Parathyroid adenoma (tissue), 2 donors: Measurements from ENCODE around the gene IL6R.

ENCODE experiments used
- H2AFZ ChIP-seq: fragments of 300-600 bp; sonication (generic); one replicate; pipeline ENCODE4 v1.7.0; 2017; ENCODE audit warnings: antibody characterized with exemption, mild to moderate bottlenecking
- H3K27ac ChIP-seq: fragments of 300-600 bp; sonication (generic); one replicate; pipeline ENCODE4 v1.7.0; 2017
- H3K27me3 ChIP-seq: fragments of 300-600 bp; sonication (generic); one replicate; pipeline ENCODE4 v1.7.0; 2017; ENCODE audit warnings: low read length; ENCODE audit not compliant: control insufficient read depth, insufficient read depth
- H3K36me3 ChIP-seq: fragments of 300-600 bp; sonication (generic); one replicate; pipeline ENCODE4 v1.7.0; 2017; ENCODE audit warnings: low read length; ENCODE audit not compliant: control insufficient read depth, insufficient read depth
- H3K4me1 ChIP-seq: fragments of 300-600 bp; sonication (generic); one replicate; pipeline ENCODE4 v1.7.0; 2017; ENCODE audit warnings: control low read depth
- H3K4me2 ChIP-seq: fragments of 300-600 bp; sonication (generic); one replicate; pipeline ENCODE4 v1.7.0; 2017; ENCODE audit warnings: low read length
- H3K4me3 ChIP-seq: fragments of 300-600 bp; sonication (generic); one replicate; pipeline ENCODE4 v1.7.0; 2017; ENCODE audit warnings: low read depth, low read length
- H3K79me2 ChIP-seq: fragments of 300-600 bp; sonication (generic); one replicate; pipeline ENCODE4 v1.7.0; 2017; ENCODE audit warnings: control low read depth
- H3K9ac ChIP-seq: fragments of 300-600 bp; sonication (generic); one replicate; pipeline ENCODE4 v1.7.0; 2017; ENCODE audit warnings: mild to moderate bottlenecking
- H3K9me3 ChIP-seq: fragments of 300-600 bp; sonication (generic); one replicate; pipeline ENCODE4 v1.7.0; 2017; ENCODE audit warnings: low read length; ENCODE audit not compliant: control insufficient read depth
- CTCF ChIP-seq: fragments of 300-600 bp; sonication (generic); IDR thresholded peaks from one replicate; pipeline ENCODE4 v1.7.0; 2017; ENCODE audit warnings: antibody characterized with exemption, mild to moderate bottlenecking
- donor health status: primary hyperparathyroidism.

The IL6R gene

GRCh38 chr1:154429118-154429517 lies 24.0 kb downstream of the IL6R start:
- H3K9ac ChIP-seq, result no peak overlapping the region
- H3K27me3 ChIP-seq, result no peaks in the 10 kb centered on the region
- H3K79me2 ChIP-seq, result no peaks in the 10 kb centered on the region
- TF ChIP-seq CTCF, result no peak
- H3K36me3 ChIP-seq, result no peaks in the 10 kb centered on the region
- no peaks in the 10 kb centered on the region for H3K9me3 ChIP-seq
- no peak overlapping the region for H3K4me2 ChIP-seq
- H3K27ac ChIP-seq, result no peak overlapping the region
- H2AFZ ChIP-seq, result no peak overlapping the region
- no peaks in the 10 kb centered on the region for H3K4me1 ChIP-seq
- H3K4me3 ChIP-seq, result no peak overlapping the region

GRCh38 chr1:154429841-154430611 lies 24.9 kb downstream of the IL6R start:
- TF ChIP-seq CTCF, result no peak
- no peaks in the 10 kb centered on the region for H3K79me2 ChIP-seq

GRCh38 chr1:154430903-154431302 lies 25.8 kb downstream of the IL6R start:
- H3K27me3 ChIP-seq, result no peaks in the 10 kb centered on the region
- no peaks in the 10 kb centered on the region for H3K9me3 ChIP-seq
- no peaks in the 10 kb centered on the region for H3K79me2 ChIP-seq
- no peak overlapping the region for H3K9ac ChIP-seq
- no peak for TF ChIP-seq CTCF
- H3K4me1 ChIP-seq, result no peaks in the 10 kb centered on the region
- no peak overlapping the region for H3K27ac ChIP-seq
- no peaks in the 10 kb centered on the region for H3K36me3 ChIP-seq
- H2AFZ ChIP-seq, result no peak overlapping the region
- H3K4me2 ChIP-seq, result no peak overlapping the region
- H3K4me3 ChIP-seq, result no peak overlapping the region

More at GRCh38 chr1:154429841-154430611, 24.9 kb downstream of the IL6R start:
- H3K27me3 ChIP-seq, result no peaks in the 10 kb centered on the region
- no peaks in the 10 kb centered on the region for H3K36me3 ChIP-seq
- no peak overlapping the region for H3K9ac ChIP-seq
- no peak overlapping the region for H3K4me3 ChIP-seq
- no peaks in the 10 kb centered on the region for H3K9me3 ChIP-seq
- H3K4me2 ChIP-seq, result no peak overlapping the region
- no peaks in the 10 kb centered on the region for H3K4me1 ChIP-seq
- no peak overlapping the region for H2AFZ ChIP-seq
- no peak overlapping the region for H3K27ac ChIP-seq

- no peak overlapping the region for H3K27ac ChIP-seq
- no peak overlapping the region for H3K4me2 ChIP-seq
- H3K79me2 ChIP-seq, result no peaks in the 10 kb centered on the region
- no peak for TF ChIP-seq CTCF
- no peak overlapping the region for H2AFZ ChIP-seq
- no peak overlapping the region for H3K9ac ChIP-seq
- H3K9me3 ChIP-seq, result no peaks in the 10 kb centered on the region
- no peaks in the 10 kb centered on the region for H3K4me1 ChIP-seq
- H3K27me3 ChIP-seq, result no peaks in the 10 kb centered on the region
- H3K36me3 ChIP-seq, result no peaks in the 10 kb centered on the region
- H3K4me3 ChIP-seq, result no peak overlapping the region
These were observed 26.6 kb downstream of the IL6R start for GRCh38 chr1:154431586-154432373.
